Measurements from ENCODE around the gene CHMP4B.

The CHMP4B gene

DNA sequence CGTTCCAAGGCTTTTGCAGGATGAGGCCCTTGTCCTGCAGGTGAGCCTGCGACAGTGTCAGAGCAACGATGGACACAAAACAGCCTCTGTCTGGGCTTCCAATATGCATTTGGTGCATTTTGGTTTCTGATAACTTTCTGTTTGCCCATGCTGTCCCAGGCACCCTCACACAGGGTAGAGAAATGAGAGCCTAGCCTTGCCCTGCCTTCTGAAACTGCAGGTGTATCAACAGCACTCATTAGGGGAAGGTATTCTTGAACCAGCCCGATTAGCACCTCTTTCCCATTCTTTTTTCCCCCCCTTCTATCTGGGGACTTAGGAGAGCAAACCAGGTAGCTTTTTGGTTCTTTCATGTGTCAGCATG lies 30.3 kb downstream of the CHMP4B start:
- Histone ChIP-seq H3K9me3 (replicated peaks in 1 of 2; ENCODE audit: control insufficient read depth in 2 of 2, insufficient read depth in 1 of 2, low read depth in 1 of 2, low read length in 2 of 2) (no peaks in the 10 kb centered on the region), H3K36me3 (replicated peaks in 1 of 2; ENCODE audit: control insufficient read depth in 2 of 2, insufficient read depth in 2 of 2, low read length in 2 of 2) (no peaks in the 10 kb centered on the region), H3K9ac (ENCODE audit: low read depth, low read length, poor library complexity) (no peak overlapping the region), H4K91ac (ENCODE audit: low read depth, low read length, poor library complexity) (no peak overlapping the region), H2BK120ac (ENCODE audit: low read depth, low read length) (no peak overlapping the region), H4K8ac (ENCODE audit: low read depth, low read length) (no peak overlapping the region), H3K14ac (ENCODE audit: low read length) (no peak overlapping the region), H3K4me3 (ENCODE audit: low read length in 2 of 2) (no peak overlapping the region), H3K4me1 (ENCODE audit: control insufficient read depth in 2 of 2, insufficient read depth in 1 of 2, low read depth in 1 of 2, low read length in 2 of 2) (no peaks in the 10 kb centered on the region), H3K79me1 (ENCODE audit: low read depth, low read length) (peaks cover 7% of the 10 kb centered on the region), H3K4me2 (ENCODE audit: insufficient read depth, low read length, poor library complexity, severe bottlenecking) (no peak overlapping the region), H3K23ac (ENCODE audit: low read depth, low read length, poor library complexity) (no peak overlapping the region), H2AFZ (ENCODE audit: low read length) (no peak overlapping the region), H3K18ac (ENCODE audit: low read length) (no peak overlapping the region), H2AK5ac (ENCODE audit: low read depth, low read length) (no peak overlapping the region), H3K27ac (replicated peaks; ENCODE audit: low read length) (no peak overlapping the region), H2BK12ac (ENCODE audit: low read length) (no peak overlapping the region), H3K27me3 (ENCODE audit: control insufficient read depth in 3 of 3, insufficient read depth in 3 of 3, low read depth in 1 of 3, low read length in 3 of 3) (no peaks in the 10 kb centered on the region), H2BK15ac (ENCODE audit: low read length) (no peak overlapping the region), H2BK5ac (ENCODE audit: low read length) (no peak overlapping the region), H3K4ac (ENCODE audit: low read length) (no peak overlapping the region)
- no CpG with 5 or more reads among the region's 4 CpGs for WGBS, 2 donors (ENCODE audit: extremely low coverage in 2 of 2, insufficient read length in 2 of 2, insufficient replicate concordance in 1 of 2)
- DNase-seq (ENCODE audit: low spot score), result no peak

DNA sequence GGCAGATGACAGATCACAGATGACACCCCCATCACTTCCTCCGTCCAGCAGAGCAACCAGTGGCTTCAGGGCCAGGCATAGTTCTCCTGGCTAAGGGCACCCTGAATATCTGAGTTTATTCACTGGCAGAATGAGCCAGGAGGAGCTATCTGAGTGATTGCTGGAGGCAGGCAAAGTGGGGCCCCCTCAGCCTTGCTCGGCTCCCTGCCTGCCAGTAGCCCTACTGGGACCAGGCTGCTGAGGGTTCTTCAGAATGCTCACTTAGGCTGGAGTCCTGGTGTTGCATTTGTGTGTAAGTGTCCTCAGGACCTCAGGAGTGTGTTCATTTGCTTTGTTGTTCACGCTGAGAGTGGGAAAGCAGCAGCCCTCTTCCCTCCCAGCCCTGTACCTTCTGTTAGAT lies 31.2 kb downstream of the CHMP4B start:
- Histone ChIP-seq H2AFZ (ENCODE audit: low read length) (no peak overlapping the region), H4K91ac (ENCODE audit: low read depth, low read length, poor library complexity) (no peak overlapping the region), H3K9me3 (replicated peaks in 1 of 2; ENCODE audit: control insufficient read depth in 2 of 2, insufficient read depth in 1 of 2, low read depth in 1 of 2, low read length in 2 of 2) (no peaks in the 10 kb centered on the region), H3K27me3 (ENCODE audit: control insufficient read depth in 3 of 3, insufficient read depth in 3 of 3, low read depth in 1 of 3, low read length in 3 of 3) (no peaks in the 10 kb centered on the region), H4K8ac (ENCODE audit: low read depth, low read length) (no peak overlapping the region), H2BK120ac (ENCODE audit: low read depth, low read length) (no peak overlapping the region), H2BK5ac (ENCODE audit: low read length) (no peak overlapping the region), H3K4me2 (ENCODE audit: insufficient read depth, low read length, poor library complexity, severe bottlenecking) (no peak overlapping the region), H3K23ac (ENCODE audit: low read depth, low read length, poor library complexity) (no peak overlapping the region), H2AK5ac (ENCODE audit: low read depth, low read length) (no peak overlapping the region), H3K4me1 (ENCODE audit: control insufficient read depth in 2 of 2, insufficient read depth in 1 of 2, low read depth in 1 of 2, low read length in 2 of 2) (peaks cover 0 to 2% of the 10 kb centered on the region in 2 donors), H3K9ac (ENCODE audit: low read depth, low read length, poor library complexity) (no peak overlapping the region), H3K18ac (ENCODE audit: low read length) (no peak overlapping the region), H3K4me3 (ENCODE audit: low read length in 2 of 2) (no peak overlapping the region), H3K79me1 (ENCODE audit: low read depth, low read length) (peaks cover 7% of the 10 kb centered on the region), H3K4ac (ENCODE audit: low read length) (no peak overlapping the region), H3K27ac (replicated peaks; ENCODE audit: low read length) (no peak overlapping the region), H3K36me3 (replicated peaks in 1 of 2; ENCODE audit: control insufficient read depth in 2 of 2, insufficient read depth in 2 of 2, low read length in 2 of 2) (no peaks in the 10 kb centered on the region), H3K14ac (ENCODE audit: low read length) (no peak overlapping the region), H2BK12ac (ENCODE audit: low read length) (no peak overlapping the region), H2BK15ac (ENCODE audit: low read length) (no peak overlapping the region)
- WGBS, 2 donors (ENCODE audit: extremely low coverage in 2 of 2, insufficient read length in 2 of 2, insufficient replicate concordance in 1 of 2), result no CpG with 5 or more reads among the region's 3 CpGs
- DNase-seq (ENCODE audit: low spot score), result no peak

DNA sequence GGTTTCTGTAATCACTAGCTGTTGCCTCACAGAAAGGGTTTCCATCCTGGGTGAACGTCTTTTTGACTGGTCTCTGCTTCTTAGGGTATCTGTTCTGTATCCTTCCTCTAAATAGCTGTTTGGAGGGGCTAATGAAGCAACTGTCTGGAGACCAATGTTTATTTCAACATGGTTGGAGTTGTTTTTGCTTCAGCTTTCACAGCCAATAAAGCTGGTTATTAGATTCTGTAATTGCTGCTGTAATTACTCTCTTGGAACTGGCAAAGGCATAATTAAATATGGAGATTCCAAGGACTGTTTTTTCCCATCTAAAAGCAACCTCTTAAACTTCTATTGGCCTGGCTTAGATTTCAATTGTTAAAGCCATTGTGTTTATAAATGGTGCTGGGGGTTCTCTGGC lies 31.9 kb downstream of the CHMP4B start:
- Histone ChIP-seq H2AK5ac (ENCODE audit: low read depth, low read length) (no peak overlapping the region), H3K79me1 (ENCODE audit: low read depth, low read length) (peaks cover 7% of the 10 kb centered on the region), H4K91ac (ENCODE audit: low read depth, low read length, poor library complexity) (no peak overlapping the region), H2AFZ (ENCODE audit: low read length) (no peak overlapping the region), H3K4ac (ENCODE audit: low read length) (no peak overlapping the region), H3K9me3 (replicated peaks in 1 of 2; ENCODE audit: control insufficient read depth in 2 of 2, insufficient read depth in 1 of 2, low read depth in 1 of 2, low read length in 2 of 2) (no peaks in the 10 kb centered on the region), H2BK120ac (ENCODE audit: low read depth, low read length) (no peak overlapping the region), H3K23ac (ENCODE audit: low read depth, low read length, poor library complexity) (no peak overlapping the region), H3K4me1 (ENCODE audit: control insufficient read depth in 2 of 2, insufficient read depth in 1 of 2, low read depth in 1 of 2, low read length in 2 of 2) (peaks cover 0 to 2% of the 10 kb centered on the region in 2 donors), H2BK12ac (ENCODE audit: low read length) (no peak overlapping the region), H4K8ac (ENCODE audit: low read depth, low read length) (no peak overlapping the region), H2BK15ac (ENCODE audit: low read length) (no peak overlapping the region), H2BK5ac (ENCODE audit: low read length) (no peak overlapping the region), H3K14ac (ENCODE audit: low read length) (no peak overlapping the region), H3K4me3 (ENCODE audit: low read length in 2 of 2) (no peak overlapping the region), H3K27me3 (ENCODE audit: control insufficient read depth in 3 of 3, insufficient read depth in 3 of 3, low read depth in 1 of 3, low read length in 3 of 3) (no peaks in the 10 kb centered on the region), H3K4me2 (ENCODE audit: insufficient read depth, low read length, poor library complexity, severe bottlenecking) (no peak overlapping the region), H3K18ac (ENCODE audit: low read length) (no peak overlapping the region), H3K27ac (replicated peaks; ENCODE audit: low read length) (no peak overlapping the region), H3K36me3 (replicated peaks in 1 of 2; ENCODE audit: control insufficient read depth in 2 of 2, insufficient read depth in 2 of 2, low read length in 2 of 2) (no peaks in the 10 kb centered on the region), H3K9ac (ENCODE audit: low read depth, low read length, poor library complexity) (no peak overlapping the region)
- no CpG with 5 or more reads among the region's 1 CpG for WGBS, 2 donors (ENCODE audit: extremely low coverage in 2 of 2, insufficient read length in 2 of 2, insufficient replicate concordance in 1 of 2)
- no peak for DNase-seq (ENCODE audit: low spot score)

DNA sequence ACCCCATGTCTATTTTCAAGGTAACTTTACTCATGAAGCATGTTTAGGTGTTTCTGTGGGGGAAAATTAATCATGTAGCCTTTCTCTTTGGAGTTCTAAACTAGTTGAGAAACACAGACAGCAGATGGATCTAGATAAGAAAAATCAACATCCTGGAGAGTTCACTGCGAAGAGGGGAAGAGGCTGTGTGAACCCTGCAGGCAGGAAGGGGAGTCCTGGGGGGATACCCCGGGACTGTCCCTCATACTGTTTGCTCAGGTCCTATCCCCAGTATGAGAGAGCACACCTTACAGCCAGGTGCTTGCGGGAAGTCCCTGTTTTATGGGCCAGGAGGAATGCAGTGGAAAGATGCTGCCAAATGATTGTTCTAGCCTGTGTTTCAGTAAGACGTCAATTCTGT lies 32.7 kb downstream of the CHMP4B start:
- H3K79me1 ChIP-seq (ENCODE audit: low read depth, low read length), result peaks cover 7% of the 10 kb centered on the region
- no peak overlapping the region for H3K27ac ChIP-seq (replicated peaks; ENCODE audit: low read length)
- H3K4me1 ChIP-seq (ENCODE audit: control insufficient read depth in 2 of 2, insufficient read depth in 1 of 2, low read depth in 1 of 2, low read length in 2 of 2), result peaks cover 0 to 2% of the 10 kb centered on the region in 2 donors
- H2BK12ac ChIP-seq (ENCODE audit: low read length), result no peak overlapping the region
- H3K9me3 ChIP-seq (replicated peaks in 1 of 2; ENCODE audit: control insufficient read depth in 2 of 2, insufficient read depth in 1 of 2, low read depth in 1 of 2, low read length in 2 of 2), result no peaks in the 10 kb centered on the region
- no peak overlapping the region for H4K91ac ChIP-seq (ENCODE audit: low read depth, low read length, poor library complexity)
- no peak overlapping the region for H3K4ac ChIP-seq (ENCODE audit: low read length)
- no peak overlapping the region for H3K9ac ChIP-seq (ENCODE audit: low read depth, low read length, poor library complexity)
- no peaks in the 10 kb centered on the region for H3K27me3 ChIP-seq (ENCODE audit: control insufficient read depth in 3 of 3, insufficient read depth in 3 of 3, low read depth in 1 of 3, low read length in 3 of 3)
- H3K36me3 ChIP-seq (replicated peaks in 1 of 2; ENCODE audit: control insufficient read depth in 2 of 2, insufficient read depth in 2 of 2, low read length in 2 of 2), result peaks cover 0 to 7% of the 10 kb centered on the region in 2 donors
- no peak for DNase-seq (ENCODE audit: low spot score)
- no peak overlapping the region for H2AFZ ChIP-seq (ENCODE audit: low read length)
- no peak overlapping the region for H3K14ac ChIP-seq (ENCODE audit: low read length)
- no peak overlapping the region for H3K23ac ChIP-seq (ENCODE audit: low read depth, low read length, poor library complexity)
- H4K8ac ChIP-seq (ENCODE audit: low read depth, low read length), result no peak overlapping the region
- no peak overlapping the region for H2BK5ac ChIP-seq (ENCODE audit: low read length)
- H2BK120ac ChIP-seq (ENCODE audit: low read depth, low read length), result no peak overlapping the region
- H3K18ac ChIP-seq (ENCODE audit: low read length), result no peak overlapping the region
- no CpG with 5 or more reads among the region's 4 CpGs for WGBS, 2 donors (ENCODE audit: extremely low coverage in 2 of 2, insufficient read length in 2 of 2, insufficient replicate concordance in 1 of 2)
- no peak overlapping the region for H3K4me2 ChIP-seq (ENCODE audit: insufficient read depth, low read length, poor library complexity, severe bottlenecking)
- no peak overlapping the region for H2BK15ac ChIP-seq (ENCODE audit: low read length)
- no peak overlapping the region for H2AK5ac ChIP-seq (ENCODE audit: low read depth, low read length)
- no peak overlapping the region for H3K4me3 ChIP-seq (ENCODE audit: low read length in 2 of 2)
